ENCODE data around the gene ATXN8OS. TPM values are rescaled to one million over a fixed set of nuclear protein-coding genes. Genes with fewer than 3 reads are reported as not detected.
A peak's percentile ranks its signal among the peaks of the same experiment; 100 is the strongest.

ATXN8OS gene
- total RNA-seq: not detected

GRCh38 chr13:70107498-70108281, at the start of gene ATXN8OS:
Gene ATXN8OS, plus strand, starts transcription at chr13:70107826.
- DNase-seq: peak in 1 of 3 donors; percentile 27
- no peaks in the 10 kb centered on the region for H3K27me3 ChIP-seq
- TF ChIP-seq CTCF (IDR thresholded peaks at IDR 0.05): no peak
- TF ChIP-seq POLR2A (IDR thresholded peaks at IDR 0.05): no peak
- H3K4me1 ChIP-seq: no peaks in the 10 kb centered on the region
- H3K27ac ChIP-seq: no peak within 1 kb of the TSS
- H3K36me3 ChIP-seq: no peaks in the 10 kb centered on the region
- no peak within 1 kb of the TSS for H3K4me3 ChIP-seq
- no peaks in the 10 kb centered on the region for H3K9me3 ChIP-seq

GRCh38 chr13:70080012-70080411, 27.6 kb upstream of the ATXN8OS start:
- H3K9me3 ChIP-seq: no peaks in the 10 kb centered on the region
- H3K4me1 ChIP-seq: no peaks in the 10 kb centered on the region
- no peak overlapping the region for H3K27ac ChIP-seq
- TF ChIP-seq POLR2A (IDR thresholded peaks at IDR 0.05) (no peak), CTCF (IDR thresholded peaks at IDR 0.05) (no peak)
- H3K36me3 ChIP-seq: no peaks in the 10 kb centered on the region
- no peak overlapping the region for H3K4me3 ChIP-seq
- DNase-seq: no peak
- H3K27me3 ChIP-seq: no peaks in the 10 kb centered on the region

GRCh38 chr13:70087247-70087646, 20.4 kb upstream of the ATXN8OS start:
- TF ChIP-seq POLR2A (IDR thresholded peaks at IDR 0.05) (no peak), CTCF (IDR thresholded peaks at IDR 0.05) (no peak)
- Histone ChIP-seq H3K27ac (no peak overlapping the region), H3K36me3 (no peaks in the 10 kb centered on the region), H3K4me3 (no peak overlapping the region), H3K9me3 (no peaks in the 10 kb centered on the region), H3K4me1 (no peaks in the 10 kb centered on the region), H3K27me3 (no peaks in the 10 kb centered on the region)
- DNase-seq: no peak

- DNase-seq: no peak
- Histone ChIP-seq H3K4me1 (no peaks in the 10 kb centered on the region), H3K36me3 (no peaks in the 10 kb centered on the region), H3K4me3 (no peak overlapping the region), H3K27me3 (no peaks in the 10 kb centered on the region), H3K9me3 (no peaks in the 10 kb centered on the region), H3K27ac (no peak overlapping the region)
- TF ChIP-seq CTCF (IDR thresholded peaks at IDR 0.05) (no peak), POLR2A (IDR thresholded peaks at IDR 0.05) (no peak)
Observed at GRCh38 chr13:70088926-70089325, 18.7 kb upstream of the ATXN8OS start.

GRCh38 chr13:70090036-70090723, 17.4 kb upstream of the ATXN8OS start:
- H3K36me3 ChIP-seq: no peaks in the 10 kb centered on the region
- no peaks in the 10 kb centered on the region for H3K4me1 ChIP-seq
- H3K27me3 ChIP-seq: no peaks in the 10 kb centered on the region
- no peaks in the 10 kb centered on the region for H3K9me3 ChIP-seq
- DNase-seq: no peak
- no peak overlapping the region for H3K27ac ChIP-seq
- TF ChIP-seq POLR2A (IDR thresholded peaks at IDR 0.05) (no peak), CTCF (IDR thresholded peaks at IDR 0.05) (no peak)
- no peak overlapping the region for H3K4me3 ChIP-seq
